GM19240 (cell line): Measurements from ENCODE around the gene HERPUD2.
"Not testable (repeated sequence)": the region's sequence is repeated elsewhere in the genome, so short reads cannot be mapped to it uniquely, and the experiment has no call there.

Source experiments
- DNase-seq: peaks from one replicate; pipeline ENCODE4 v3.0.0; 2011; ENCODE audit warnings: low spot score; ENCODE audit not compliant: insufficient read length

Gene HERPUD2

GRCh38 chr7:35714862-35715261 lies 19.9 kb upstream of the HERPUD2 start:
- no peak for DNase-seq

DNA sequence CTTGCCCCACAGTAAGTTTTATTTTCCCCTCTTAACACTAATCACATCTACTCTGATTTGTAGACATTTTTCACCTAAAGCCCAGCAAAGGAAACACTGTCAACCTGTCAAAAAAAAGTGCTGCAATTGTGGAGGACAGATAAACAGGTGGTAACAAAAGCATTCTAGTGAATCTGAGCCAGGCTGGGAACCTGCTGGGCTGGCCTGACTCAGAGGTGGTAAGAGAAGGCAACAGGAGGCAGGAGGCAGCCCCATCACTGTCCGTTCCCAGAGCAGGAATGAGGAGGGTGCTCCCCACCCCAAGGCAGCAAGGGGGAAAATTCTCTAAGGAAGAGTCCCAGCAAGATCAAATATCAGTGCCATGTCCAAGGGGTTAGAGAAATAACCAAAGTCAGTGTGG lies 19.5 kb upstream of the HERPUD2 start:
- no peak for DNase-seq

- DNase-seq = no peak
These were observed 17.8 kb upstream of the HERPUD2 start for GRCh38 chr7:35712563-35713226.

DNA sequence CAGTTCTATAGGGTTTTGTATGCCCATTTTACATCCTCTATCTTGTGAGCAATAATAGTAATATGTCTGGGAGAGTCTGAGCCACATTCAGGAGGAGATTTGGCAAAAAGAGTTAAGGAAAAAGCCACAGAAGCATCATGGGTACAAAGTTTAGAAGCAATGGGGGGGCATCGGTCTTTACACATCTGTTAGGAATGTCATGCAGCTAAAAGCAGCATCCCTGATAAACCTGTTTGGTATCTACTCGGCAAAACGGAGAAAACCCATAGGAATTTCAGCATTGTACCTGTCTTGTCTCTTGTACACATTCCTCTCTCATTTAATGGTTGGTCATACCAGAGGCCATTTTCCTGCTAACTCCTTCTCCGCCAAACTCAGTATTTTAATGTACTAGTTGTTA lies 12.5 kb upstream of the HERPUD2 start:
- DNase-seq = no peak

- DNase-seq = no peak
These were observed 11.1 kb upstream of the HERPUD2 start for GRCh38 chr7:35705932-35706461.

DNA sequence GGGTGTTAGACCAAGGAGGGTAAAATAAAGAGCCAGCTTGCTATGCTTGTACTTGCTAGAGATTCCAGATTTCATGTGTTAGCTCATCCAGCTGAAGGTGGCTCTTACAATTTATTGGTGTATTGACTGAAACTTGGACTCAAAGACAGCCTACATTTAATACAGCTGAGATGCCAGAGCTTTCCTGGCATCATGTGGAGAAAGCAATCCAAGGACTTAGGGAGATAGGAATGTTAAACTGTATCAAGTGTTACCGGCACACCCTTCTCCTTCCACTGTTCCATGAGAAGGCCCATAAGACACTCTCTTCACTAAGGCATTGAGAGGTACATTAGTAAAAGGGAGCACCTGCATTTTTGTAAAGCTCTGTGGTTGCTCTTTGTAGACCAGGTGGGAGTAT lies 9.3 kb upstream of the HERPUD2 start:
- DNase-seq = no peak

DNA sequence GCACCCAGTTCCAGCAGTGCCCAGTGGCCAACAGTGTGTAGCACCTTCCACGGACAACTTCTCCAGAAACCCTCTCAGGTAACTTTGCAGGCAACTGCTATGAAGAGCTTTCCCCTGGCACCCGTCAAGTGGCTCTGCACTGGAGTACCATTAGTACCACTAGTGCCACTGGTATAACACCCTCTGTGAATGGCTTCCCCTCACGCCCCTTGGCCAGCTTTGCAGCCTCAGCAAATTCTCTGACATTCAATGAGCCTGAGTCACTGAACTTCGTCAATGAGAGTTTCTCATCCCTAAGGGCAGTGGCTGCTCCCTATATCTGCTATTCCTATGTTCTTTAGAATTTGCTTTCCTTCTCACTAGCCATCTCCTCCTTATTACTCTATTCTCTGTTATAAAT lies 7.6 kb upstream of the HERPUD2 start:
- no peak for DNase-seq

GRCh38 chr7:35701287-35701900 lies 6.5 kb upstream of the HERPUD2 start:
- no peak for DNase-seq

GRCh38 chr7:35700865-35701264 lies 5.9 kb upstream of the HERPUD2 start:
- no peak for DNase-seq

DNA sequence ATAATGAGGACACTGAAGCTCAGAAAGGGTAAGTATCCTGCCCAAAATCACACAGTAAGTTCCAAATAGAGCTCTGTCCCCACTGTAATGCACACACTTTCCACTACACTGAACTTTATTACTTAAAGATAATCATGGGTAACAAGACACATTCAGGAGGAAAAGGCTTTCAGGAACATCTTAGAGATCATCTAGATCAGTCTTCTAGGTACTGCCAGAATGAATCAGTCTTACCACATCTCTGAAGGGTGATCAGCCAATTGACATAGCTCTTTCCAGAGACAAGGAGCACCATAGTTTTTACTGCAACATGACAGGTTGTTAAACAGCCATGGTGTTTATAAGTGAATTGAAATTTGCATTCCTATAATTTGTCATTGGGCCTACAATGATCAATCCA lies 5.4 kb upstream of the HERPUD2 start:
- DNase-seq = no peak

GRCh38 chr7:35699796-35700305 lies 4.9 kb upstream of the HERPUD2 start:
- no peak for DNase-seq

- DNase-seq = not testable (repeated sequence)
These were observed 3.4 kb upstream of the HERPUD2 start for GRCh38 chr7:35698382-35698781.

- no peak for DNase-seq
These were observed 2.7 kb upstream of the HERPUD2 start for GRCh38 chr7:35697414-35698175.

DNA sequence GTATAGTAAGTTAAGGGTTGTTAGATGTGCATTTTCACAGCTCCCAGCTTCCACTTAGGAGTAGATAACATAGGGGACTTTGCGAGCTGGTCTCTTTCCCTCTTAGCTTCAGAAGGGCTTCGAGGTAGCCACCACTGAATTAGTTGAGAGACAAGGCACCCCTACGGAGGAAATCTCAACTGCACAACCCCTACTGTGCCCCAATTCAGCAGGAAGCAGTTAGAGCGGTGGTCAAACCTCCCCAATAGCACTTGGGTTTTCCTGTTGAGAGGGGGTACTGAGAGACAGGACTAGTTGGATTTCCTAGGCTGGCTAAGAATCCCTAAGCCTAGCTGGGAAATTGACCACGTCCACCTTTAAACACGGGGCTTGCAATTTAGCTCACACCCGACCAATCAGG lies 1.1 kb upstream of the HERPUD2 start:
- no peak for DNase-seq

DNA sequence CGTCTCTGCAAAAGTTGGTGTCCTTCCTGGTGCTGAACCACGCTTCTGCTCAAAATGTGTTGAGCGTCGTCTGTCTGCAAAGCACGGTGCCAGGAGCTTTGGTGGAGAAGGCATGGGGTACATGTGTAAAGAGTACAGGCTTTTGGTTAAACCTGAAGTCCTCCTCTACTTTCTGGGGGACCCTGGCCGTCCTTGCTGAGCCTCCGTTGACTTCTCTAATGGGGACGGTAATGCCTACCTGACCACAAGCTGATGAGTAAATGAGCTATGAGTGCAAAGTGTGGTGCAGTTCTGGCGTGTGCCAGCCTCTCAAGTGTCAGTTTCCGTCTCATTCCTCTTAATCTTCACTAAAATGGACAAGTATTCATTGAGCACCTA lies 527 bp upstream of the HERPUD2 start:
- DNase-seq = no peak

- DNase-seq = no peak
These were observed 663 bp downstream of the HERPUD2 start for GRCh38 chr7:35694161-35694783.

- DNase-seq = peak; percentile 19
These were observed 3.1 kb downstream of the HERPUD2 start for GRCh38 chr7:35691827-35692307.

DNA sequence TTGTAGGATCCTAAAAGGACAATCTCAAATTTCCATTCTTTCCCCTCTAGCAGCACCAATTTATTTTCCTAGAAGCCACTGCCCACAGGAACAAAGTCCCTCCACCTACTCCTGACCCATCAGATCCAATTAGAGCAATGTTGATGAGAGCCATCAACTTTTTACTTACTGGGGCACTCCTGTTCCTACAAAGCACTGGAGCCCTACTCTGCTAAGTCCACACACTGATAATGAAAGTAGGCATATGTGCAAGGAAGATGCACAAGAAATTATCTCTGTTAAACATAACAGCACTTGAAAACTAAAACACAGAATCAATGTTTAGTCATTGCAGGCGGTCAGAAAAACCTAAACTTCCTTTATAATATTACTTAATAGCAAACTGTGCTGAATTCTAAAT lies 3.6 kb downstream of the HERPUD2 start:
- DNase-seq = no peak

GRCh38 chr7:35690614-35691013 lies 4.3 kb downstream of the HERPUD2 start:
- not testable (repeated sequence) for DNase-seq

DNA sequence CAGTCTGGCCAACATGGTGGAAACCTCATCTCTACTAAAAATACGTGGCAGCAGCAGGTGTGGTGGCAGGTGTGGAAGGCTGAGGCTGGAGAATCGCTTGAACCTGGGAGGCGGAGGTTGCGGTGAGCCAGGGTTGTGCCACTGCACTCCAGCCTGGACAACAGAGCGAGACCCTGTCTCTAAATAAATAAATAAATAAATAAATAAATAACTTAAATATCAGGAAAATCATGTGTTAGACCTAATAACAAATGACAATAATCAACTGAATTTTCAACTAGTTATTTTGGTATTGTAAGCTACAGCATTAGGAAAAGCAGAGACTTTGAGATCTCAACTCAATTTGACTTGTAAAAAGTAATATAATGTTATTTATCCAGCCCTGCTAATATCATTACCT lies 9.2 kb downstream of the HERPUD2 start:
- no peak for DNase-seq

- no peak for DNase-seq
These were observed 13.5 kb downstream of the HERPUD2 start for GRCh38 chr7:35681231-35682029.
